Endometrial microvascular endothelial cells (primary cell): ENCODE results near the gene SCYGR1. TPM values are rescaled to one million over a fixed set of nuclear protein-coding genes. Genes with fewer than 3 reads are reported as not detected.
"Not testable (repeated sequence)": the region's sequence is repeated elsewhere in the genome, so short reads cannot be mapped to it uniquely, and the experiment has no call there.

Source experiments
- in situ Hi-C: cut with HindIII; loops from 2 replicates; pipeline ENCODE4 v1.10.0; 2017; ENCODE audit warnings: low sequenced_read_pairs, low pct_unique_long_range_greater_than_20kb; ENCODE audit errors: inconsistent ontology term
- total RNA-seq: library from RNA; depleted of rRNA; stranded (reverse); fragments of >200 nt; gene quantifications from one replicate; pipeline ENCODE4 v1.2.3, GENCODE V29; 2015; ENCODE audit errors: inconsistent ontology term

SCYGR1 gene
- not detected for total RNA-seq

GRCh38 chr2:227387583-227387982, at the start of gene SCYGR1:
Gene SCYGR1 (minus strand): TSS chr2:227387949. CDS start chr2:227387949, 0 bp downstream.
- in situ Hi-C loops = not testable (repeated sequence)

GRCh38 chr2:227436436-227437174, 48.9 kb upstream of the SCYGR1 start:
- in situ Hi-C loops = no loop called here

- in situ Hi-C loops = no loop called here
Measured at GRCh38 chr2:227433171-227433570, 45.4 kb upstream of the SCYGR1 start.

- in situ Hi-C loops = no loop called here
Measured at GRCh38 chr2:227430639-227431038, 42.9 kb upstream of the SCYGR1 start.

GRCh38 chr2:227428731-227429285, 41.1 kb upstream of the SCYGR1 start:
- in situ Hi-C loops = no loop called here

GRCh38 chr2:227423656-227424499, 36.1 kb upstream of the SCYGR1 start:
- in situ Hi-C loops = no loop called here

GRCh38 chr2:227420087-227421052, 32.6 kb upstream of the SCYGR1 start:
- in situ Hi-C loops = no loop called here

- in situ Hi-C loops = no loop called here
Measured at GRCh38 chr2:227416701-227417100, 29.0 kb upstream of the SCYGR1 start.

- in situ Hi-C loops = no loop called here
Measured at GRCh38 chr2:227415538-227416424, 28.0 kb upstream of the SCYGR1 start.

- in situ Hi-C loops = no loop called here
Measured at GRCh38 chr2:227414846-227415245, 27.1 kb upstream of the SCYGR1 start.

- in situ Hi-C loops = no loop called here
Measured at GRCh38 chr2:227413371-227413770, 25.6 kb upstream of the SCYGR1 start.

GRCh38 chr2:227412877-227413276, 25.1 kb upstream of the SCYGR1 start:
- in situ Hi-C loops = no loop called here

GRCh38 chr2:227411990-227412350, 24.2 kb upstream of the SCYGR1 start:
- in situ Hi-C loops = no loop called here

GRCh38 chr2:227411320-227411989, 23.7 kb upstream of the SCYGR1 start:
- in situ Hi-C loops = no loop called here

- in situ Hi-C loops = no loop called here
Measured at GRCh38 chr2:227410191-227410590, 22.4 kb upstream of the SCYGR1 start.

GRCh38 chr2:227407591-227408151, 19.9 kb upstream of the SCYGR1 start:
- in situ Hi-C loops = no loop called here
